Activated T-helper 1 cell treated with anti-CD3 and anti-CD28 coated beads, Interleukin-12 subunit alpha, Interleukin-12 subunit beta, Interleukin-2, Interleukin-4 antibody, amounts not matched to agents 30 ng/mL and 10 ng/mL and 1 ng/mL, durations not matched to agents 14 hours and 24 hours and 36 hours (primary cell): ENCODE data around the gene DYNC1I1. TPM values are rescaled to one million over a fixed set of nuclear protein-coding genes. Genes with fewer than 3 reads are reported as not detected.

Experiments used
- DNase-seq: peaks from one replicate; pipeline ENCODE4 v3.0.0; 2021; ENCODE audit warnings: low spot score
- H3K27ac Mint-ChIP-seq: one replicate; pipeline ENCODE4 v1.8.0; 2021; ENCODE audit warnings: mild to moderate bottlenecking, mixed read lengths
- H3K27me3 Mint-ChIP-seq: one replicate; pipeline ENCODE4 v1.8.0; 2022; ENCODE audit warnings: mild to moderate bottlenecking, moderate library complexity, mixed read lengths; ENCODE audit not compliant: insufficient read depth
- H3K36me3 Mint-ChIP-seq: one replicate; pipeline ENCODE4 v1.8.0; 2021; ENCODE audit warnings: low read depth, mixed read lengths
- H3K4me1 Mint-ChIP-seq: one replicate; pipeline ENCODE4 v1.8.0; 2021; ENCODE audit warnings: low read depth, mixed read lengths
- H3K4me3 Mint-ChIP-seq: one replicate; pipeline ENCODE4 v1.8.0; 2021; ENCODE audit warnings: mild to moderate bottlenecking, moderate library complexity, mixed read lengths
- H3K9me3 Mint-ChIP-seq: one replicate; pipeline ENCODE4 v1.8.0; 2021; ENCODE audit warnings: mixed read lengths
- intact Hi-C: fragments of 100-400 bp; cut with micrococcal nuclease; formaldehyde crosslinking; loops from one replicate; pipeline ENCODE4 v1.15.1; 2024
- total RNA-seq: library from RNA; stranded (reverse); gene quantifications from 2 replicates; pipeline ENCODE4 v1.2.3, GENCODE V29; 2022

The DYNC1I1 gene
- total RNA-seq, 1 donor from 2014 or later, result not detected

DNA sequence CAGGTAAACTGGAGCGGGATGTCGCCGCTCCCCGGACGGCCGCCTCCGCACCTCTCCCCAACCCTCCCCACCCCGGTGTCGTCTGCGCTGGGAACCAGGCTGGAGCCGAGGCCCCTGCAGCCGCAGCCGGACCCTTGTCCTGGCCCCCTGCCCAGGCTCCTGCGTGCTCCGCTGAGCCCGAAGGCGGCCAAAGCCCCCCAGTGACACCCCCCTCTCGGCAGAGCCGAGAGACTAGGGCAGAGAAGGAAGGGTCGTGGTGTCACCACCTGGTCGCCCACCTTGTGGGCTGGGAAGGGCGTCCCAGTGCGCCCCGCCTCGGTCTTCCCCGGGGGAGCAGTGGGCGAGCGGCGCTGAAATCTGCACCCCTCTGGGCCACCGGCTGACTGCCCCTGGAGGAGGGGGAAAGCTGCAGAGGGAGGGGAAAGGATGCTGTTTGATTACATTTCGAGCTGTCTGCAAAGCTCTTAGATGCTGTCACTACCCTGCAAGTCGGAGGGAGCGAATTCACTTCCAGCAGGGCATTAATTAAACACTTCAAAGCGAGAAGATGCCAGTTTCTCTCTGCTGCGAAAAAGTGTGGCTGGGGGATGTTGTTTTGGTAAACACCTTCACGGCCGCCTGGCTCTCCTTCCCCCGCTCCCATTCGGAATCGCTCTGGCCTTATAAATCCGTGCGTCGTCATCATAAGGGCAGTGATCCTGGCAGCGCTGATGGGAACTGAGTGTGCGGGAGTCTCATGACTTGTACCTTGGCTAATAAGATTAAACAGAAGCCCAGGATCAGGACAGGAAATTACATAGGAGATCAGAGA lies 622 bp downstream of the DYNC1I1 start:
- no peaks in the 10 kb centered on the region for H3K36me3 Mint-ChIP-seq
- H3K27ac Mint-ChIP-seq, result no peak overlapping the region
- no peaks in the 10 kb centered on the region for H3K4me1 Mint-ChIP-seq
- no peak for DNase-seq
- intact Hi-C loops, result no loop called here
- peaks cover 22% of the 10 kb centered on the region for H3K27me3 Mint-ChIP-seq
- no peak overlapping the region for H3K4me3 Mint-ChIP-seq
- no peaks in the 10 kb centered on the region for H3K9me3 Mint-ChIP-seq

DNA sequence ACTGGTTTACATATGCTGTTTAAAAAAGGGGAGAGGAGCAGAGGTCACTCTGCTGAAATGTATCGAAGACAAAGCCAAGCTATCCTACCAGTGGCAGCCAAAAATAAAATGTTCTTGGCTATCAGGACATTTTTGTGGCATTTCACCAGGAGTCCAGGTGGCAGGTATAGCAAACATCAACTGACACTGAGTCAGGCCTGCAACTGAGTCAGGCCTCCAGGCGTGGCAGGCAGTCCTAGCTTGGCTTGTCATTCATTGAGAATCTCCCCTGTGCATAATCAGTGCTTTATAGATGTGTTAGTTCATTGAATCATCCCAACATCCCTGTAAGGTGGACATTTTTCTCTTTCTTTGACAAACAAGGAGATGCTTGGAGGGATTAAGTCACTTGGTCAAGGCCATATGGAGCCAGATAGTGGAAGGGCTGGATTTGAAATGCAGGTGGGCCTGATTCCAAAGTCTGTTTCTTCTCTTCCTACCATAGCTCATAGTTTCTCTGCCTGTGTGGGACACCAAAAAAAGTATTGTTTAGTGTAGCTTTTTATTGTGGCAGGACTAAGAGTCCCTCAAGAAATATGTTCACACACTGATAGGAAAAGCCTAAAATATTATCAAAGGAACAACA lies 4.3 kb downstream of the DYNC1I1 start:
- Mint-ChIP-seq H3K4me1 (no peaks in the 10 kb centered on the region), H3K4me3 (no peak overlapping the region), H3K27me3 (peaks cover 15% of the 10 kb centered on the region), H3K9me3 (no peaks in the 10 kb centered on the region), H3K36me3 (no peaks in the 10 kb centered on the region), H3K27ac (no peak overlapping the region)
- no peak for DNase-seq
- intact Hi-C loops, result no loop called here

DNA sequence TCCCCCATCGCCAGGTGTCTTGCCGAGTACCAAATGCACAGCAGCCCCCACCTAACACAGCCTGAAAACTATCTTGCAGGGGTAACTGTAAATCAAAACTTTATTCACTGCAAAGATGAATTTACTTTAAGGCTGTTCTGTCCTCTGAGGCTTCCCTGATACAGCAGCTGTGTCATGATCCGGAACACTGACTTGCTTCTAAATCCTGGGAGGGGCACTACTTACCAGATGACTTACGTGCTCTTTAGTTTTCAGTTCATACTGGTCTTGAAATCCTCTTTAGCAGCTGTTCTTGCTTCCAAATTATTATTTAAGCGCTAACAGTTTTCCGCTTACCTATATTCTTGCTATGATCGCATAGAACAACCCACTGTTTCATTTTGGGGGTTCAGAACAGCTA lies 4.9 kb downstream of the DYNC1I1 start:
- intact Hi-C loops, result no loop called here
- H3K9me3 Mint-ChIP-seq, result no peaks in the 10 kb centered on the region
- H3K27ac Mint-ChIP-seq, result no peak overlapping the region

DNA sequence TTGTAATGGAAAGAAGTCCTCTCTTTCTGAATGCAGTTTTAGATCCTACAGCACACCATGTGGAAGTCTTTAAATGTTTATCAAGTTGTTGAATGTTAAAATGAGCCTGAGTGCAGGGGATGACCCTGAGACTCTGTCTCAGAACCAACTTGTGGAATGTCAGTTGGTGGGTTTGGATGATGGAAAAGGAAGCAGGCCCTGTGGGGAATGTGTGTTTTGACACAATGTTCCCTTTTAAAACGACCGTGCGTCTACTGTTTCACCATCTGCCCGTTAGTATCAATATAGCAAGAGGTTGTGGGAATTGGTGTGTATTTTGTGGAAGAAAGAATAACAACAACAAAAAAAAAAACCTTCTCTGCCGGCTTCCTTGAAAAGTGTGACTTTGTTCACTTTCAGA lies 8.3 kb downstream of the DYNC1I1 start:
- intact Hi-C loops, result no loop called here

More for the DNA sequence above, 4.9 kb downstream of the DYNC1I1 start:
- H3K4me3 Mint-ChIP-seq, result no peak overlapping the region
- no peaks in the 10 kb centered on the region for H3K4me1 Mint-ChIP-seq
- no peaks in the 10 kb centered on the region for H3K36me3 Mint-ChIP-seq
- peaks cover 11% of the 10 kb centered on the region for H3K27me3 Mint-ChIP-seq
- no peak for DNase-seq

DNA sequence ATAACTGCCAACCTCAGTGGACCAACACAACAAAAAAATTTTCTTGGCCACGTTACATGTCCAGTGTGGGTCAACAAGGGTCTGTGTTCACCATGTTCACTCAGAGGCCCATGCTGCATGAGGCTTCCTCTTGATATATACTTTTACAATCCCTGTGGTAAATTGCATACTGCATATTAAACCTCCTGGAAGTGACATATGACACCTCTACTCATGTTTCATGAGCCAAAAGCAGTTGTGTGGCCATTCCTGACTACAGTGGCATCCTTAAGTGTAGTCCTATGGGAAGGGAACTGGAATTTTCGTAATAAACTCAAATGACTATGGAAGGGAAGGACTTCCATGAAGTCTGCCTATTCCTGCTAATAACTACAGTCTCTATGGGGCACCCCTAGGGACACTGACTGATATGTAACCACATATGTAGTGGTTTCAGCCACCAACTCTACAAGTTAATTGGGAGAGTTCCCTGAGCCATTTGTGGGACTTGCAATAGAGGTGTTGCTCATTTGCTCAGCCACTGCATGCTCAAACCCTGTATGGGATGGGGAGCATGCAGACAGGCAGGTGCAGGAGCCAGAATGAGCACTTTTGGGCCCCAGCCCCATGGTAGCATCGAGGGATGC lies 9.7 kb downstream of the DYNC1I1 start:
- Mint-ChIP-seq H3K36me3 (no peaks in the 10 kb centered on the region), H3K27me3 (no peaks in the 10 kb centered on the region), H3K4me3 (no peak overlapping the region), H3K9me3 (no peaks in the 10 kb centered on the region), H3K4me1 (no peaks in the 10 kb centered on the region), H3K27ac (no peak overlapping the region)
- intact Hi-C loops, result loop anchor here (1.0 kb wide), 1 partner anchor 41 kb away; no protein-coding TSS in a partner anchor
- DNase-seq, result no peak

More for the DNA sequence above, 8.3 kb downstream of the DYNC1I1 start:
- H3K27ac Mint-ChIP-seq, result no peak overlapping the region
- no peaks in the 10 kb centered on the region for H3K9me3 Mint-ChIP-seq
- no peak for DNase-seq
- H3K4me1 Mint-ChIP-seq, result no peaks in the 10 kb centered on the region
- H3K4me3 Mint-ChIP-seq, result no peak overlapping the region
- no peaks in the 10 kb centered on the region for H3K27me3 Mint-ChIP-seq
- H3K36me3 Mint-ChIP-seq, result no peaks in the 10 kb centered on the region

GRCh38 chr7:95784796-95785195 lies 12.4 kb downstream of the DYNC1I1 start:
- no peaks in the 10 kb centered on the region for H3K9me3 Mint-ChIP-seq
- no peak overlapping the region for H3K4me3 Mint-ChIP-seq
- no peak for DNase-seq
- intact Hi-C loops, result no loop called here
- H3K36me3 Mint-ChIP-seq, result no peaks in the 10 kb centered on the region
- H3K4me1 Mint-ChIP-seq, result no peaks in the 10 kb centered on the region
- no peaks in the 10 kb centered on the region for H3K27me3 Mint-ChIP-seq
- no peak overlapping the region for H3K27ac Mint-ChIP-seq

DNA sequence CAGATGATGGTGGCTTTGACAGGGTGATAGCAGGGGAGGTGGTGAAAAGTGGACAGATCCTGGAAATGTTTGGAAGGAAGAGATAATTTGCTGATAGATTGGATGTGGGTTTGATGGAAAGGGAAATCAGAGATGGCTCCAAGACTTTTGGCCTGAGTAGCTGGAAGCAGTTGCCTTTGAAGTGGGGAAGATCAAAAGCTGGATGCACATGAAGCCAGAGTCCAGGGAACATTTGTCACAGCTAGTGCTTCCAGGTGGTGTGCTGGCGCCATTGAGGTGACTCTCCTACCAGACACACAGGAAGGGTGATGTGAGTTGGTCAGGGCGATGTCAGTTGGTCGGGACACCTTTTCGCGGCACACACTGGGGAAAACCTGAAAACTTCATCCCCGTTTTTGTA lies 15.9 kb downstream of the DYNC1I1 start:
- Mint-ChIP-seq H3K27me3 (no peaks in the 10 kb centered on the region), H3K27ac (no peak overlapping the region), H3K9me3 (no peaks in the 10 kb centered on the region), H3K4me3 (no peak overlapping the region), H3K36me3 (no peaks in the 10 kb centered on the region), H3K4me1 (no peaks in the 10 kb centered on the region)
- intact Hi-C loops, result no loop called here
- DNase-seq, result no peak

GRCh38 chr7:95788884-95789283 lies 16.5 kb downstream of the DYNC1I1 start:
- Mint-ChIP-seq H3K9me3 (no peaks in the 10 kb centered on the region), H3K4me3 (no peak overlapping the region), H3K4me1 (no peaks in the 10 kb centered on the region), H3K27me3 (no peaks in the 10 kb centered on the region), H3K27ac (no peak overlapping the region), H3K36me3 (no peaks in the 10 kb centered on the region)
- intact Hi-C loops, result no loop called here
- DNase-seq, result no peak

DNA sequence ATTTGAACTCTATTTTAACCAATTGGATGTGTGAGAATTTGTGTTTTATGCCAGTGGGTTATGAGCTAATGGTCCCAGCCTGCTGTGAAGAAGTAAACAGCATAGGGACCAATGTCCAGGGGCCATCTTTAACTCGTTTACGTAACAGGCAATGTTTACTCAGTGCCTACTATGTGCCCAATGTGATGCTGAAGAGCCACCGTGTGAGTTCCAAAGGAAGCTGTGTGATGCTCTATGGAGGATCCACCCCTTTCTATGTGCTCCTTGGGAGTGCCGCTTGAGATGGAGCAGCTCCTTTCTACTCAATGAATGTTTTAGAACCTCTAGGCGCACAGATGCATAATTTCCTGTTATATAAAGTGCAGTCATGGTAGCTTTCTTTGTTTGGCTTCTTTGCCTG lies 21.3 kb downstream of the DYNC1I1 start:
- no peak for DNase-seq
- intact Hi-C loops, result no loop called here
- no peaks in the 10 kb centered on the region for H3K4me1 Mint-ChIP-seq
- H3K27ac Mint-ChIP-seq, result no peak overlapping the region
- H3K9me3 Mint-ChIP-seq, result no peaks in the 10 kb centered on the region
- H3K27me3 Mint-ChIP-seq, result no peaks in the 10 kb centered on the region
- H3K4me3 Mint-ChIP-seq, result no peak overlapping the region
- no peaks in the 10 kb centered on the region for H3K36me3 Mint-ChIP-seq

DNA sequence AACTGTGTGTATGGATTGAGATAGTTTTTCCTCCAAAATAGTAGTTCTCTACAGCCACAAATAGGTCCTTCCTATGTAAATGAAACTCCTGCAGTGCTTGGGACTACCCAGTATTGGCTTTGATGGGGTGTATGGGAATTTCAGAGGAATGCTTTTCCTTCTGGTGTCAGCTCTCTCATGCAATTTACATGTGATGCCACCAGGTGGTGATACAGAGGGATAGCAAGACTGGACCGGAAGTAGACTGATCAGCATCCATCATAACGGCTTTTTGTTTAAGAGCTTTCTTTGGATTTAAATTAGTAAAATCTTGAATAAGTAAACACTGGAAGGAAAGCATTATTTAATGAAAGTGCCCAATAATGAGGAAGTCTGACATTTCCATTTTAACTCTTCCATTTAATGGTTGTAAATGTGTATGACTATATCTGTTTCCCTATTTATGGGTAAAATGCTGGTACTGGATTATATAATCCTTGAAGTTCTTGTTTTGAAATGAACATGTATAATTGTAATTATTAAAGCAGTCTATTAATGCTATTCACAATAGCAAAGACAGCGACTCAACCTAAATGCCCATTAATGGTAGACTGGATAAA lies 22.7 kb downstream of the DYNC1I1 start:
- Mint-ChIP-seq H3K9me3 (no peaks in the 10 kb centered on the region), H3K4me3 (no peak overlapping the region), H3K4me1 (no peaks in the 10 kb centered on the region), H3K36me3 (no peaks in the 10 kb centered on the region), H3K27me3 (no peaks in the 10 kb centered on the region), H3K27ac (no peak overlapping the region)
- DNase-seq, result no peak
- intact Hi-C loops, result no loop called here

- Mint-ChIP-seq H3K4me1 (no peaks in the 10 kb centered on the region), H3K9me3 (no peaks in the 10 kb centered on the region), H3K27ac (no peak overlapping the region), H3K4me3 (no peak overlapping the region), H3K27me3 (no peaks in the 10 kb centered on the region), H3K36me3 (no peaks in the 10 kb centered on the region)
- intact Hi-C loops, result no loop called here
- DNase-seq, result no peak
Observed at GRCh38 chr7:95796617-95797016, 24.3 kb downstream of the DYNC1I1 start.

DNA sequence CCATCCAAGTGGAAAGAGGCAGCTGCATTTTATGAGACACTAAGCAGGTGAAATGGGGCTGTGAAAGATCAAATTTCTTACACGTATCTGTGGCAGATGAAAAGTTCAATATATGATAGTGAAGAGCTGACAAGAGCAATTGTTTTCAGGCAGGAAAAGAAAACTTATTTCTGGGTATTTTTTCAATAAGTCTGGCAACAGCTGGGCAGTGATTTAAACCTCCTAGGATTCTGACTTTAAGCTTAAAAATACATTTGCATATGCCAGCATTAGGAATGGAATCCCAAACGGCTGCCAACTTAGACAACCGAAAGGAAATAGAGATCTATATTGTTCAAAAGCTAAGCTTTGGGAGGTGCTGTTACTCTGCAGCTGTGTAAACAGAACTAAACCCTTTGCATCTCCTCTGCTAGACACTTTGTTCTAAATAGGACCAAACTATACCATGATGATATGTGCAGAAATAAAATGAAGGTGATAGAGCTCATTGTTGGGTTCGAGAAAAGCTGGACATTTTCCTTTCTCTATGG lies 26.1 kb downstream of the DYNC1I1 start:
- H3K4me3 Mint-ChIP-seq, result no peak overlapping the region
- no peak for DNase-seq
- H3K36me3 Mint-ChIP-seq, result no peaks in the 10 kb centered on the region
- H3K27ac Mint-ChIP-seq, result no peak overlapping the region
- intact Hi-C loops, result no loop called here
- no peaks in the 10 kb centered on the region for H3K27me3 Mint-ChIP-seq
- no peaks in the 10 kb centered on the region for H3K9me3 Mint-ChIP-seq
- H3K4me1 Mint-ChIP-seq, result no peaks in the 10 kb centered on the region

GRCh38 chr7:95800787-95801186 lies 28.4 kb downstream of the DYNC1I1 start:
- intact Hi-C loops, result no loop called here

More at GRCh38 chr7:95800787-95801186, 28.4 kb downstream of the DYNC1I1 start:
- no peaks in the 10 kb centered on the region for H3K4me1 Mint-ChIP-seq
- no peaks in the 10 kb centered on the region for H3K36me3 Mint-ChIP-seq
- H3K4me3 Mint-ChIP-seq, result no peak overlapping the region
- DNase-seq, result no peak
- H3K9me3 Mint-ChIP-seq, result no peaks in the 10 kb centered on the region
- no peak overlapping the region for H3K27ac Mint-ChIP-seq
- no peaks in the 10 kb centered on the region for H3K27me3 Mint-ChIP-seq
